Tibial artery (tissue), 4 donors: ENCODE data around the gene TSSK2.

Experiments
- DNase-seq, 2 donors: peaks; one replicate each; pipeline ENCODE4 v3.0.0-alpha.2; 2019
- H3K27ac ChIP-seq, 2 donors: fragments of 200-600 bp; sonication (generic) in 1 of 2; 1 replicate in 1 of 2; 2 replicates in 1 of 2; pipeline ENCODE4 v1.5.1; 2018 to 2019; ENCODE audit warnings: mild to moderate bottlenecking in 1 of 2
- H3K27me3 ChIP-seq, 2 donors: fragments of 200-600 bp; sonication (generic) in 1 of 2; one replicate each; pipeline versions ENCODE4 v1.5.1 to v1.6.0; 2016 to 2019
- H3K36me3 ChIP-seq, 3 donors: fragments of 200-600 bp; sonication (generic) in 2 of 3; one replicate each; pipeline ENCODE4 v1.5.1; 2016 to 2019; ENCODE audit warnings: mild to moderate bottlenecking in 2 of 3
- H3K4me1 ChIP-seq, 4 donors: fragments of 200-600 bp; sonication (generic) in 2 of 4; 1 replicate in 3 of 4; 2 replicates in 1 of 4; pipeline ENCODE4 v1.5.1; 2016 to 2019
- H3K4me3 ChIP-seq, 2 donors: fragments of 200-600 bp; sonication (generic) in 1 of 2; 1 replicate in 1 of 2; 2 replicates in 1 of 2; pipeline ENCODE4 v1.5.1; 2018 to 2019; ENCODE audit warnings: mild to moderate bottlenecking in 2 of 2
- H3K9me3 ChIP-seq, 3 donors: fragments of 200-600 bp; sonication (generic) in 1 of 3; one replicate each; pipeline ENCODE4 v1.5.1; 2016 to 2019
- intact Hi-C: fragments of 100-400 bp; cut with DNase I; formaldehyde crosslinking; loops from one replicate; pipeline ENCODE4 v1.15.0; 2023; ENCODE audit warnings: low total_unique reads
- TF ChIP-seq, protein P1 (sequence below), 2 experiments: fragments of 200-600 bp in 1 of 2; fragments of 450-650 bp in 1 of 2; IDR thresholded peaks; one replicate each; pipeline ENCODE4 v1.5.1; 2017 to 2019; ENCODE audit warnings: antibody characterized with exemption in 2 of 2, mild to moderate bottlenecking in 1 of 2, moderate library complexity in 1 of 2

The TSSK2 gene

DNA sequence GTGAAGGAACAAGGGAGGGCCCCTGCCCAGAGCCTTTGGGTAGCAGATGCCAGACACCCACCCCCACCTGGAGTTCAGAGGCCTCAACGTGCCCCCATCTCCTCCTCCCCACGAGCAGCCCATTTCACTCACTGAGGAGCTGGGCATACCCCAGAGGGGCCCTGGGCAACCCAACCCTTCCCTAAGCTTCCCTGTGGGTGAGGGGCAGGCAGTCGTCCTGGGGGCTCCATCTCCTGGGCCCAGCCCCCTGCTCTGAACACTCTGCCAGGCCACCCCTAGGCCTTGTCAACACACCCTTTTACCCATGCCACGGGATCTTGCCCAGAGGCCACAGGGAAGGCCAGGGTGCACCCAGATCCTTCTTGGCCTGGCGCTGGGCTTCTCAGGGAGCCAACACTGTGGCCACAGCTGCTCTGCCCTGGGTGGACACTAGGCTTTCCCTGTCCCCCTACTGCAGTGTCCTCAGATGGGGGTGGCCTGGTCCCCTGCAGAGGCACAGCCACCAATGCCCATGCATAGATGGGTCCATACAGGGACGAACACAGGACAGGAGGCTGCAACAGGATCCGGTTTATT, 44.0 kb downstream of the TSSK2 start:
- TF ChIP-seq, protein P1, sequence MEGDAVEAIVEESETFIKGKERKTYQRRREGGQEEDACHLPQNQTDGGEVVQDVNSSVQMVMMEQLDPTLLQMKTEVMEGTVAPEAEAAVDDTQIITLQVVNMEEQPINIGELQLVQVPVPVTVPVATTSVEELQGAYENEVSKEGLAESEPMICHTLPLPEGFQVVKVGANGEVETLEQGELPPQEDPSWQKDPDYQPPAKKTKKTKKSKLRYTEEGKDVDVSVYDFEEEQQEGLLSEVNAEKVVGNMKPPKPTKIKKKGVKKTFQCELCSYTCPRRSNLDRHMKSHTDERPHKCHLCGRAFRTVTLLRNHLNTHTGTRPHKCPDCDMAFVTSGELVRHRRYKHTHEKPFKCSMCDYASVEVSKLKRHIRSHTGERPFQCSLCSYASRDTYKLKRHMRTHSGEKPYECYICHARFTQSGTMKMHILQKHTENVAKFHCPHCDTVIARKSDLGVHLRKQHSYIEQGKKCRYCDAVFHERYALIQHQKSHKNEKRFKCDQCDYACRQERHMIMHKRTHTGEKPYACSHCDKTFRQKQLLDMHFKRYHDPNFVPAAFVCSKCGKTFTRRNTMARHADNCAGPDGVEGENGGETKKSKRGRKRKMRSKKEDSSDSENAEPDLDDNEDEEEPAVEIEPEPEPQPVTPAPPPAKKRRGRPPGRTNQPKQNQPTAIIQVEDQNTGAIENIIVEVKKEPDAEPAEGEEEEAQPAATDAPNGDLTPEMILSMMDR (IDR thresholded peaks at IDR 0.05): no peak
- Histone ChIP-seq H3K4me3 (no peak overlapping the region), H3K27me3 (no peaks in the 10 kb centered on the region), H3K36me3 (peaks cover 0 to 12% (median 0%) of the 10 kb centered on the region in 3 donors), H3K27ac (peak overlapping the region; percentile 15 to 67), H3K4me1 (peaks cover 6 to 83% (median 63%) of the 10 kb centered on the region in 4 donors), H3K9me3 (no peaks in the 10 kb centered on the region)
- DNase-seq: no peak
- intact Hi-C loops: loop anchor here (5.0 kb wide), 1 partner anchor 302 kb away; the partner anchor contains the start of genes CDC45 and UFD1

DNA sequence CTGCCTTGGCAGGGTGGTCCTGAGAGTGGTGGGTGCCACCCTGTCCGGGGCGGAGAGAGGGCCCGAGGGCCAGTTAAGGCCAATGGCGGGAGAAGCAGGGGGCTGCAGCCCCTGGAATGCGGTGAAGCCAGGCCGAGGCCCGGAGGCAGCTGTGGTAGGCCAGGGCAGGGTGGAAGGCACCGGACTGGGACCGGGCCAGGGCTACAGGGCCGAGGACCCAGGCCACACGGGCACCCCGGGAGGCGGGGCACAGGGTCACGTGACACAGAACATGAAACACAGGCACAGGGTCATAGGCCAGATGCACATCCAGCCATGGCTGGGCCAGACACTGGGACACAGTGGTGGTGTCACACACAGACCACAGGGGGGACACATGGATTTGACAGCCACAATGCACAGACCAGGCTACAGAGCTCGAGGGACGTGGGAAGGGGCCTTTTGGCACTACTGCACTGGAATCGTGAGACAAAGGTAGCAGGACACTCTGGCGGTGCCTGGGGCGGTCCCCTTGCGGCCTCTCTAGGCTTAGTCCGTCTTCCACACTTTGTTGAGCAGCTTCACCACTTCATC, 44.6 kb downstream of the TSSK2 start:
- Histone ChIP-seq H3K36me3 (peaks cover 0 to 12% (median 0%) of the 10 kb centered on the region in 3 donors), H3K27ac (peak overlapping the region in 1 of 2 donors; percentile 67), H3K4me1 (peaks cover 6 to 77% (median 58%) of the 10 kb centered on the region in 4 donors), H3K27me3 (no peaks in the 10 kb centered on the region), H3K9me3 (no peaks in the 10 kb centered on the region), H3K4me3 (no peak overlapping the region)
- no peak for DNase-seq
- TF ChIP-seq, protein P1 (IDR thresholded peaks at IDR 0.05): no peak
- intact Hi-C loops: loop anchor here (5.0 kb wide), 1 partner anchor 302 kb away; the partner anchor contains the start of genes CDC45 and UFD1

DNA sequence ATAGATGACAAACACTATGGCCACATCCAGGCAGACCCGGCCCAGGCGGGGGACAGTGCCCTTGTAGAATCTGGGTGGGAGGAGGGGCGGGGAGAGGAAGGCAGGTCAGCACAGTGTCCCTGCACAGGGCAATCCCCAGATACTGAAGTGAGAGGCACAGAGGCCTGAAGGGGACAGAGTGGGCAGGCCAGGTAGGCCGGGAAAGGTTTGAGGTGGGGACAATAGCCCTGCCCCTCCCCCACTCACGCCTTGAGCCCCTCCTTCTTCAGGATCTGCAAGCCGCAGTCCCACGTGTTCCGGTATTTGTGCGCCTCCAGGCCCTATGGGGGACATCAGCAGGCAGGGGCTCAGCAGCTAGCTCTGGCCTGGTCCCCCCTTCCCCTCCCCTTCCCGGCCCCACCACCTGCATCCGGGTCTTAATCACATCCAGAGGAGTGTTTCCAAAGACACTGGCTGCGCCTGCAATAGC, 45.1 kb downstream of the TSSK2 start:
- H3K27ac ChIP-seq: peak overlapping the region in 1 of 2 donors; percentile 89
- intact Hi-C loops: loop anchor here (5.0 kb wide), 1 partner anchor 301 kb away; the partner anchor contains the start of genes CDC45 and UFD1
- H3K27me3 ChIP-seq: no peaks in the 10 kb centered on the region
- TF ChIP-seq, protein P1 (IDR thresholded peaks at IDR 0.05): no peak
- DNase-seq: no peak
- H3K36me3 ChIP-seq: peaks cover 0 to 12% (median 0%) of the 10 kb centered on the region in 3 donors
- no peaks in the 10 kb centered on the region for H3K9me3 ChIP-seq
- no peak overlapping the region for H3K4me3 ChIP-seq
- peaks cover 6 to 73% (median 55%) of the 10 kb centered on the region in 4 donors for H3K4me1 ChIP-seq

DNA sequence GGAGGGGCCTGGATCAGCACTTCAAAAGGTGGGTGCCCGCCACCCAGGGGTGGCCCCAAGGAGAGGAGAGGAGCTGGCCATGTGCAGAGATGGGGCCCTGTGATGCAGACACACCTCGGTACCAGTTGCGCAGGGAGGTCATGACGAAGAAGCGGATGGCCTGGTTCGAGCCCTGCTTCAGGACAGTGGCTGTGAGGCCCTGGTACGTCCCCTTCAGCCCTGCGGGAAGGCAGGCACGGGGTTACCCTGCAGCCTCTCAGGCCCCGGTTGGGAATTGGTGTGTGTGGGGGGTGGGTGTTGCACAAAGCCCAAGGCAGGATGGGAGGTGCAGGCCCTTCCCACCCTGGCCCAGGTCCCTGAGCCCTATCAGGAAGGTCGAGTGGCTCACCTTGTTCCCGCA, 45.6 kb downstream of the TSSK2 start:
- Histone ChIP-seq H3K27ac (peak overlapping the region; percentile 86 to 89), H3K4me3 (peak overlapping the region; percentile 77 to 78), H3K36me3 (peaks cover 0 to 12% (median 0%) of the 10 kb centered on the region in 3 donors), H3K4me1 (peaks cover 6 to 73% (median 54%) of the 10 kb centered on the region in 4 donors), H3K9me3 (no peaks in the 10 kb centered on the region), H3K27me3 (no peaks in the 10 kb centered on the region)
- TF ChIP-seq, protein P1 (IDR thresholded peaks at IDR 0.05): no peak
- DNase-seq: no peak
- intact Hi-C loops: loop anchor here (5.0 kb wide), 1 partner anchor 301 kb away; the partner anchor contains the start of genes CDC45 and UFD1

DNA sequence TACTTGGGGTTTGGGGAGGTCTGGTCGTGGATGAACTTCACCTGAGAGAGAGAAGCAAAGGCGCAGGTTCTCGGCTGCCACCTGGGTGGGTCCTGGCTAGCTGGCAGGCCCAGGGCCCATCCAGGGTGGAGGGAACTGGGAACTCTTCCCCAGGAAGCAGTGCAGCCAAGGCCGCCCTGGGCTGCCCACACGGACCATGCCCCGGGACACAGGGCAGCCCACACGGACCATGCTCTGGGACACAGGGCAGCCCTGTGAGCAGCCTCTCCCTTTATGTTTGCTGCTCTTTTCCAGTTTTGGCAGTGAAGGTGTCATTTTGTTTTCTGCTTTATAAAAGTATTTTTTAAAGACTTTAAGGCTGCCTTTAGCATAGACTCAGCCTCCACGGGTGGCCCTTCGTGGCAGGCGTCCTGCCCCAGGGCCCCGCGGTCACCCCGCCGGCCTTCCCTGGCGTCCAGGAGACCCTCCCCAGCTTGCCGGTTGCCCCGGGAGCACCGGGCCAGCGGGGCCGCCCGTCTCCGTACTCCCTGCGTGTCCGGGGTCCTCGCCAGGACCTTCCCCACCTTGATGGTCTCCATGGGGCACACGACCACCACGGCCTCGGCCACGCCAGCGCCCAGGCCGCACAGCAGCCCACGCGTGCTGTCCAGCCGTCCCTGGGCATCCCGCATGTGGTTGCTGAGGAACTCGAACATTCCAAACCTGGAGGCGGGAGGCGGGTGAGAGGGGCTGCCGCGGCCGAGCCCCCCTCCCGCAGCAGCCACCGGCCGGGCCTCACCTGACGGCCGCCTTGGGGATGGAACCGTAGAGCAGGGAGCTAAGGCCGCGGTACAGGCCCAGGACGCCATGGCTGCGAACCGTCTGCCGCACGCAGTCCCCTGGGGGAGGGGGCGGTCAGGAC, 46.3 kb downstream of the TSSK2 start:
- Histone ChIP-seq H3K4me1 (peaks cover 6 to 67% (median 48%) of the 10 kb centered on the region in 4 donors), H3K4me3 (peak overlapping the region; percentile 77 to 78), H3K27ac (peak overlapping the region; percentile 86 to 89), H3K36me3 (peaks cover 0 to 12% (median 0%) of the 10 kb centered on the region in 3 donors), H3K9me3 (no peaks in the 10 kb centered on the region), H3K27me3 (no peaks in the 10 kb centered on the region)
- intact Hi-C loops: loop anchor here (5.0 kb wide), 1 partner anchor 300 kb away; the partner anchor contains the start of genes CDC45 and UFD1
- DNase-seq: no peak
- TF ChIP-seq, protein P1 (IDR thresholded peaks at IDR 0.05): no peak
